Astrocyte (in vitro differentiated cells and primary cell): ENCODE data around the gene NRTN. TPM values are rescaled to one million over a fixed set of nuclear protein-coding genes. Genes with fewer than 3 reads are reported as not detected.

Experiments used
- DNase-seq: peaks from one replicate; pipeline ENCODE4 v3.0.0-alpha.2; 2010; ENCODE audit warnings: low read depth
- FAIRE-seq: peaks from 2 replicates; lab custom pipeline; 2011; peaks lifted over from hg19 to GRCh38; lab: Jason Lieb, UNC
- H2AFZ ChIP-seq: 2 replicates; pipeline ENCODE4 v1.6.0; 2012; ENCODE audit warnings: low read depth, low read length, inconsistent platforms
- H3K27ac ChIP-seq: 2 replicates; pipeline ENCODE4 v1.5.1; 2011; ENCODE audit warnings: low read depth, low read length, inconsistent platforms
- H3K27me3 ChIP-seq: 2 replicates; pipeline ENCODE4 v1.6.0; 2011; ENCODE audit warnings: low read length, inconsistent platforms; ENCODE audit not compliant: insufficient read depth
- H3K36me3 ChIP-seq: 2 replicates; pipeline ENCODE4 v1.5.1; 2011; ENCODE audit warnings: low read length, inconsistent platforms; ENCODE audit not compliant: insufficient read depth
- H3K4me1 ChIP-seq: 2 replicates; pipeline ENCODE4 v1.5.1; 2011; ENCODE audit warnings: low read length, inconsistent platforms; ENCODE audit not compliant: insufficient read depth
- H3K4me2 ChIP-seq: 2 replicates; pipeline ENCODE4 v1.6.0; 2012; ENCODE audit warnings: low read length, inconsistent platforms
- H3K4me3 ChIP-seq: 2 replicates; pipeline ENCODE4 v1.5.1; 2011; ENCODE audit warnings: low read depth, mild to moderate bottlenecking, low read length, inconsistent platforms; ENCODE audit not compliant: insufficient read depth
- H3K79me2 ChIP-seq: 2 replicates; pipeline ENCODE4 v1.6.0; 2012; ENCODE audit warnings: mild to moderate bottlenecking, low read length, inconsistent platforms; ENCODE audit not compliant: insufficient read depth
- H3K9ac ChIP-seq: 2 replicates; pipeline ENCODE4 v1.6.0; 2012; ENCODE audit warnings: mild to moderate bottlenecking, low read length, inconsistent platforms
- H3K9me3 ChIP-seq: 2 replicates; pipeline ENCODE4 v1.5.1; 2012; ENCODE audit warnings: low read depth, mild to moderate bottlenecking, low read length, inconsistent platforms; ENCODE audit not compliant: insufficient read depth
- H4K20me1 ChIP-seq: 2 replicates; pipeline ENCODE4 v1.6.0; 2012; ENCODE audit warnings: low read length, inconsistent platforms; ENCODE audit not compliant: insufficient read depth
- H3K27ac Mint-ChIP-seq: one replicate; pipeline ENCODE4 v1.8.0; 2021; ENCODE audit warnings: mild to moderate bottlenecking, mixed read lengths; ENCODE audit not compliant: unreplicated experiment
- H3K27me3 Mint-ChIP-seq: one replicate; pipeline ENCODE4 v1.8.0; 2021; ENCODE audit warnings: low read depth, mixed read lengths; ENCODE audit not compliant: unreplicated experiment
- H3K36me3 Mint-ChIP-seq: one replicate; pipeline ENCODE4 v1.8.0; 2021; ENCODE audit warnings: low read depth, mixed read lengths; ENCODE audit not compliant: unreplicated experiment
- H3K4me1 Mint-ChIP-seq: one replicate; pipeline ENCODE4 v1.8.0; 2021; ENCODE audit warnings: low read depth, mixed read lengths; ENCODE audit not compliant: unreplicated experiment
- H3K4me3 Mint-ChIP-seq: one replicate; pipeline ENCODE4 v1.8.0; 2021; ENCODE audit warnings: mild to moderate bottlenecking, moderate library complexity, mixed read lengths; ENCODE audit not compliant: unreplicated experiment
- H3K9me3 Mint-ChIP-seq: one replicate; pipeline ENCODE4 v1.8.0; 2021; ENCODE audit warnings: mild to moderate bottlenecking, mixed read lengths; ENCODE audit not compliant: unreplicated experiment
- EZH2 ChIP-seq: IDR thresholded peaks from 2 replicates; pipeline ENCODE4 v1.6.1; 2012; ENCODE audit warnings: mild to moderate bottlenecking, low read length, inconsistent platforms; ENCODE audit not compliant: insufficient read depth
- total RNA-seq: library from RNA; stranded (reverse); gene quantifications from 2 replicates; pipeline ENCODE4 v1.2.1, GENCODE V29; 2021
- TF ChIP-seq, protein P1 (sequence below): IDR thresholded peaks from 2 replicates; pipeline ENCODE4 v1.5.1; 2011; ENCODE audit warnings: low read depth, mild to moderate bottlenecking, inconsistent platforms, low read length, moderate library complexity; ENCODE audit not compliant: insufficient read depth

Gene NRTN
- total RNA-seq, 1 donor from 2014 or later, result 0.66 TPM

DNA sequence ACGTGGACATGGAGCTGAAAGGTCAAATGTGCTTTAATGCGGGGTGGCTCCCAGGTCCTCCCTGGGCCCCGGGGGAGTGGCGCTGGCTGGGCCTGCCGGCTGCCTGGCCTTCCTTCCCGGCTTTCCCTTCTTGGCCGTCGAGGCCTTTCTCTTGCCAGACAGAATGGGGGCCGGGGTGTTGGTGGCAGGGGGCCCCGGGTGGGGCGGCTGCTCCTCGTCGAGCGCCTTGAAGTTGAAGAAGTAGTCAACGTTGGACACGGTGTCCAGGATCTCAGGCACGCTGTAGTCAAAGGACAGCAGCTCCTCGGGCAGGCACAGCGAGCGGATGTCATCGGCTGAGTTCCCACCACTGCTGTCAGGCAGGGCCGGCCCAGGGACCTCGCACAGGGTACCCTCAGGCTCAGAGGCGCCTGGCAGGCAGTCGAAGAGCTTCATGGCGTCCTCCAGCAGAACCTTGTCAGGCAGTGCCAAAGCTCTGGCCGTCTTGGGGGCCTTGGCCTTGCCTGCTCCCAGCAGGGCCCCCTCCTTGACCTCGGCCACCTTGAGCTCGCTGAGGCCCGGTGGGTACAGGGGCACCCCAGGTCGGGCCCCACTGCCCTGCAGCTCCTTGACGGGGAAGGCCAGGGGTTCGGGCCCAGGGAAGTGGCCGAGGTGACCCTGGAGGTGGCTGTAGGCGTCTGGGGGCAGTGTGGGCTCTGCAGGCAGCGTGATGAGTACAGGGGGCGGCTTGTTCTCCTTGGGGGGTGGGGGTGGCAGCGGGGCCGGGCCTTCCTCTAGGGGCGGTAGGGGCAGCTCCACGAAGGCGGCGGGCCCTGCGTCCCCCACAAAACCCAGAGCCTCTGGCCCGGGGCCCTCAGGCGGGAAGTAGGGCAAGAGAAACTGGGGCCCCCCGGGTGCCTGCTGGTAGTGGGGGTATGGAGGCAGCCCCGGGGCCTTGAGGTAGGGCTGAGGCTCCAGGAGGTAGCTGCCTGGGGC is 21.6 kb upstream of the NRTN start:
- Histone ChIP-seq H3K36me3 (no peaks in the 10 kb centered on the region), H3K79me2 (no peaks in the 10 kb centered on the region), H3K4me3 (no peak overlapping the region), H2AFZ (no peak overlapping the region), H4K20me1 (no peaks in the 10 kb centered on the region), H3K4me2 (no peak overlapping the region), H3K27me3 (no peaks in the 10 kb centered on the region), H3K27ac (no peak overlapping the region), H3K4me1 (no peaks in the 10 kb centered on the region), H3K9me3 (no peaks in the 10 kb centered on the region), H3K9ac (no peak overlapping the region)
- H3K36me3 Mint-ChIP-seq, result peaks cover 2% of the 10 kb centered on the region
- FAIRE-seq (no peak), DNase-seq (no peak)
- H3K27ac Mint-ChIP-seq, result no peak overlapping the region
- TF ChIP-seq, protein P1, sequence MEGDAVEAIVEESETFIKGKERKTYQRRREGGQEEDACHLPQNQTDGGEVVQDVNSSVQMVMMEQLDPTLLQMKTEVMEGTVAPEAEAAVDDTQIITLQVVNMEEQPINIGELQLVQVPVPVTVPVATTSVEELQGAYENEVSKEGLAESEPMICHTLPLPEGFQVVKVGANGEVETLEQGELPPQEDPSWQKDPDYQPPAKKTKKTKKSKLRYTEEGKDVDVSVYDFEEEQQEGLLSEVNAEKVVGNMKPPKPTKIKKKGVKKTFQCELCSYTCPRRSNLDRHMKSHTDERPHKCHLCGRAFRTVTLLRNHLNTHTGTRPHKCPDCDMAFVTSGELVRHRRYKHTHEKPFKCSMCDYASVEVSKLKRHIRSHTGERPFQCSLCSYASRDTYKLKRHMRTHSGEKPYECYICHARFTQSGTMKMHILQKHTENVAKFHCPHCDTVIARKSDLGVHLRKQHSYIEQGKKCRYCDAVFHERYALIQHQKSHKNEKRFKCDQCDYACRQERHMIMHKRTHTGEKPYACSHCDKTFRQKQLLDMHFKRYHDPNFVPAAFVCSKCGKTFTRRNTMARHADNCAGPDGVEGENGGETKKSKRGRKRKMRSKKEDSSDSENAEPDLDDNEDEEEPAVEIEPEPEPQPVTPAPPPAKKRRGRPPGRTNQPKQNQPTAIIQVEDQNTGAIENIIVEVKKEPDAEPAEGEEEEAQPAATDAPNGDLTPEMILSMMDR, result no peak
- TF ChIP-seq EZH2, result no peak
- H3K4me1 Mint-ChIP-seq, result no peaks in the 10 kb centered on the region
- H3K9me3 Mint-ChIP-seq, result no peaks in the 10 kb centered on the region
- H3K27me3 Mint-ChIP-seq, result no peaks in the 10 kb centered on the region
- no peak overlapping the region for H3K4me3 Mint-ChIP-seq

DNA sequence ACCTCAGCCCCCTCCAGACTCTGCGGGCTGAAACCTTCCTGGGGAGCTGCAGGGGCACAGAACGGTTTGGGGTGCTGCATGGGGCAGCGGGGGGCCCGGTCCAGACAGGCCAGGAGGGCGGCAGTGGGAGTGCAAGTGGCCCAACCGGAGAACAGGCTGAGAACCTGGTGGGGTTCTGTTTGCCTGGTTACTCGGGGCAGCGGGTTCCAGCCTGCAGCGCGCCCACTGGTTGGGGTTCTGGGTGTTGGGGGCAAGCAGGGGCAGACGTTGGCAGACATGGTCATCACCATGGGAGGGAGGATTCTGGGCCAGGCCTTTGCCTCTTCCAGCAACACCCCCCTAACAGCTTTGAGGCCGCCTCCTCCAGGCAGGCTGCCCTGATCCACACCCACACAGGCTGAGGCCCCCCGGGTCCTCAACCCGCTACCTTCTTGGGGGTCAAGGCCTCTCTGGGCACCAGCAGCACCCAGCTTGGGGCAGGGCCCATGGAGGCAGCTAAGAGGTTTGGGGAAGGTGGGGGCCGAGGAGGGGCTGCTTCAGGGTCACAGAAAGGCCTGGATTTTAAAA is 20.2 kb upstream of the NRTN start, which contains the start of gene PRR22:
TSS of gene PRR22 (minus strand) at position 166 of the 567 bp plus-strand sequence. CDS start at position 80, 86 bp downstream.
- H3K36me3 Mint-ChIP-seq, result peaks cover 6% of the 10 kb centered on the region
- no peak for FAIRE-seq
- Histone ChIP-seq H3K27ac (no peak within 1 kb of the TSS), H4K20me1 (peaks cover under 1% of the 10 kb centered on the region), H3K4me3 (no peak within 1 kb of the TSS), H3K9ac (no peak within 1 kb of the TSS), H3K4me1 (no peaks in the 10 kb centered on the region), H3K36me3 (peaks cover 3% of the 10 kb centered on the region), H3K27me3 (no peaks in the 10 kb centered on the region), H3K9me3 (no peaks in the 10 kb centered on the region), H3K4me2 (no peak within 1 kb of the TSS), H3K79me2 (peaks cover 1% of the 10 kb centered on the region), H2AFZ (no peak within 1 kb of the TSS)
- no peak for TF ChIP-seq EZH2
- TF ChIP-seq, protein P1, result no peak
- DNase-seq, result no peak
- no peak within 1 kb of the TSS for H3K4me3 Mint-ChIP-seq
- no peak within 1 kb of the TSS for H3K27ac Mint-ChIP-seq
- H3K27me3 Mint-ChIP-seq, result no peaks in the 10 kb centered on the region
- H3K4me1 Mint-ChIP-seq, result no peaks in the 10 kb centered on the region
- no peaks in the 10 kb centered on the region for H3K9me3 Mint-ChIP-seq
